Breast epithelium (tissue), 3 donors: ENCODE results near the gene TSHZ3.

Experiments used
- CTCF ChIP-seq, 3 donors: fragments of 450-650 bp; IDR thresholded peaks; one replicate each; pipeline ENCODE4 v1.5.1; 2016 to 2017; ENCODE audit warnings: antibody characterized with exemption in 3 of 3, mild to moderate bottlenecking in 3 of 3, moderate library complexity in 3 of 3
- POLR2A ChIP-seq: fragments of 450-650 bp; IDR thresholded peaks from one replicate; pipeline ENCODE4 v1.6.1; 2016; ENCODE audit warnings: antibody characterized with exemption, mild to moderate bottlenecking, moderate library complexity

- no peak for TF ChIP-seq POLR2A
- no peak for TF ChIP-seq CTCF (IDR thresholded peaks at IDR 0.05)
These were observed 37.1 kb downstream of the TSHZ3 start for GRCh38 chr19:31312009-31312676.
